ENCODE data around the gene SPATC1L.

The SPATC1L gene

DNA sequence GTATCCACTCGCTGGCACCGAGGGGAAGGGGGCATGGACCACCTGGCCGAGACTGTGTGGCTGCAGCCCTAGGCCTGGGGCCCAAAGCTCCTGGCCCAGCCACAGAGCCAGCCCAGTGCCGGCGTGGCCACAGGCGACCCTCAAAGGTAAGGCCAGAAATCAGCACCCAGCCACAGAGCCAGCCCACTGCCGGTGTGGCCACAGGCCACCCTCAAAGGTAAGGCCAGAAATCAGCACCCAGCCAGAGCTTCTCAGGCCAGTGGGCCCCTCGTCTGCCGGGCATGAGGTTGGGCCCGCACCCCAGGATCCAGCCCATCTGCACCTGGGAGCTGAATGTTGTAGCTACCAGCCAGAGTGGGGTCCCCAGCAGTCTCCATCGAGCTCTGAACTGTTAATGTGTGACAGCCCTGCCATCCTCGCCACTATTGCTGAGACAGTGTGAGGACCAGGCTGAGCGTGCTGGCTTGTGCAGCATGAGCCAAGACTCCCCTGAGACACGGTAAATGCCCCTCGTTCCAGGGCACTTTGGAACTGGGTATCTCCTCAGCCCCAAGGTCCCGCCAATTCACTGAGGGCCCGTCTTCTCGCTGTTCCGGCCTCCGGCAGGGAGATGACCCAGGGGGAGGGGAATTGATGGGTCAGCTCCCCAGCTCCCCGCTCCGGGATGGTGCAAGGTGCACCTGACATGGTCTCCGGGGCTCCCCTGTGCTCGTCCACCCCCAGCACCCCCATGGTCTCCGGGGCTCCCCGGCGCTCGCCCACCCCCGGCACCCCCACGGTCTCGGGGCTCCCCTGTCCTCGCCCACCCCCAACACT, 24.2 kb downstream of the SPATC1L start:
- TF ChIP-seq FOXP2 (optimal IDR thresholded peaks at IDR 0.05; ENCODE audit: borderline replicate concordance, extremely low read depth, extremely low read length, insufficient read depth) (no peak), SIN3A (IDR thresholded peaks at IDR 0.05; ENCODE audit: borderline replicate concordance, insufficient read depth, low read length) (no peak), POLR2AphosphoS5 (IDR thresholded peaks at IDR 0.05; ENCODE audit: low read depth, low read length) (no peak)
- TF ChIP-seq, protein P1, sequence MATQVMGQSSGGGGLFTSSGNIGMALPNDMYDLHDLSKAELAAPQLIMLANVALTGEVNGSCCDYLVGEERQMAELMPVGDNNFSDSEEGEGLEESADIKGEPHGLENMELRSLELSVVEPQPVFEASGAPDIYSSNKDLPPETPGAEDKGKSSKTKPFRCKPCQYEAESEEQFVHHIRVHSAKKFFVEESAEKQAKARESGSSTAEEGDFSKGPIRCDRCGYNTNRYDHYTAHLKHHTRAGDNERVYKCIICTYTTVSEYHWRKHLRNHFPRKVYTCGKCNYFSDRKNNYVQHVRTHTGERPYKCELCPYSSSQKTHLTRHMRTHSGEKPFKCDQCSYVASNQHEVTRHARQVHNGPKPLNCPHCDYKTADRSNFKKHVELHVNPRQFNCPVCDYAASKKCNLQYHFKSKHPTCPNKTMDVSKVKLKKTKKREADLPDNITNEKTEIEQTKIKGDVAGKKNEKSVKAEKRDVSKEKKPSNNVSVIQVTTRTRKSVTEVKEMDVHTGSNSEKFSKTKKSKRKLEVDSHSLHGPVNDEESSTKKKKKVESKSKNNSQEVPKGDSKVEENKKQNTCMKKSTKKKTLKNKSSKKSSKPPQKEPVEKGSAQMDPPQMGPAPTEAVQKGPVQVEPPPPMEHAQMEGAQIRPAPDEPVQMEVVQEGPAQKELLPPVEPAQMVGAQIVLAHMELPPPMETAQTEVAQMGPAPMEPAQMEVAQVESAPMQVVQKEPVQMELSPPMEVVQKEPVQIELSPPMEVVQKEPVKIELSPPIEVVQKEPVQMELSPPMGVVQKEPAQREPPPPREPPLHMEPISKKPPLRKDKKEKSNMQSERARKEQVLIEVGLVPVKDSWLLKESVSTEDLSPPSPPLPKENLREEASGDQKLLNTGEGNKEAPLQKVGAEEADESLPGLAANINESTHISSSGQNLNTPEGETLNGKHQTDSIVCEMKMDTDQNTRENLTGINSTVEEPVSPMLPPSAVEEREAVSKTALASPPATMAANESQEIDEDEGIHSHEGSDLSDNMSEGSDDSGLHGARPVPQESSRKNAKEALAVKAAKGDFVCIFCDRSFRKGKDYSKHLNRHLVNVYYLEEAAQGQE (IDR thresholded peaks at IDR 0.05; ENCODE audit: insufficient read depth in 1 of 2, low read depth in 2 of 2, low read length in 2 of 2): no peak

GRCh38 chr21:46159390-46159789, 24.9 kb downstream of the SPATC1L start:
- TF ChIP-seq POLR2AphosphoS5 (IDR thresholded peaks at IDR 0.05; ENCODE audit: low read depth, low read length): no peak
- TF ChIP-seq, protein P1 (IDR thresholded peaks at IDR 0.05; ENCODE audit: insufficient read depth in 1 of 2, low read depth in 2 of 2, low read length in 2 of 2): no peak
- no peak for TF ChIP-seq TAF1 (IDR thresholded peaks at IDR 0.05; ENCODE audit: borderline replicate concordance, insufficient read depth, low read length)
- no peak for TF ChIP-seq SIN3A (IDR thresholded peaks at IDR 0.05; ENCODE audit: borderline replicate concordance, insufficient read depth, low read length)
- TF ChIP-seq FOXP2 (optimal IDR thresholded peaks at IDR 0.05; ENCODE audit: borderline replicate concordance, extremely low read depth, extremely low read length, insufficient read depth): no peak

DNA sequence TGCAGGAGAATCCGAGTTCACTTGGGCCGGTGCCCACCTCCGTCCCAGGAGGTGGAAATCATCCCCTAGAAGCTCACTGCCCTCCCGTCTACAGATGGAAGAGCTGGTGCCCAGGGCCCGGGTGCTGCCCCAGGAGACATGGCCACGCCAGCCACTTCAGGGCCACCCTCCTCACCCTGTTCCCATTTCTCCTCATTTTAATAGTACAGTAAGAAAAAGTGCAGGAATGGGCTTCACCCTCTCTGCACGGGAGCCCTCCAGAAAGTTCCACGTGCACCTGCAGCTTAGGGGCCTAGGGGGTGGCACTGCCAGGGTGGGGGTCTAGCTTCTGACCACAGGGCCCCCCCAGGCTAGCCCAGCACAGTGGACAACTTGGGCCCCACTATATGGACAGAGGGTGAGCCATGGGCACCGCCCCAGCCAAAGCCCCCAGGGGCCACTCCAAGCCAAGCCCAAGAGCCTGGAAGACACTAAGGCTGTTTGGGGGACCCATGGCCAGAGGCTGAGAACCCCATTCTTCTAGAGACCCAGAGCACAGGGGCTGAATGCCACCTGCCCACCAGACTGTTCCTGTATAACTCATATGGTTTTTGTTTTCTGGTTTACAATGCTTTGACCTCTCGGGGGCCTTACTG, 25.5 kb downstream of the SPATC1L start:
- TF ChIP-seq SIN3A (IDR thresholded peaks at IDR 0.05; ENCODE audit: borderline replicate concordance, insufficient read depth, low read length): no peak

DNA sequence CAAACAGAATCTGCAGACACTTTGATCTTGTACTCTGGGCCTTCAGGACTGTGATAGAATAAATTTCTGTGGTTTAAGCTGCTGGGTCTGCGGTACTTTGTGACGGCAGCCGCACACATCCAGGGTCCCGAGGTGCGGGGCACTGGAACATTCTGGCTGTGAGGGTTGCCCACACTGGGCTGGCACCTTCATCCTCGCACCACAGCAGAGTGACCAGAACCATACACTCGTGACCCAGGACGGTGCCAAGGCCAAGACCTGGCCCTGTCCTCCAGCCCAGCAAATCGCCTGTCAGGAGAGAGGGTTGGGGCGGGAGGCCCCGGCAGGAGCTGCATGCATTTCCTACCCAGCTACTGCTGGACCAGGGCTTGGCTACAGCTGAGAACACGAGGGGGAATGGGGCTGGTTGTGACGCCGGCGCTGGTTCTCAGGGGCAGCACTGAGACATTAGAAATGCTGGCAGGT, 26.2 kb downstream of the SPATC1L start:
- TF ChIP-seq SIN3A (IDR thresholded peaks at IDR 0.05; ENCODE audit: borderline replicate concordance, insufficient read depth, low read length) (no peak), POLR2AphosphoS5 (IDR thresholded peaks at IDR 0.05; ENCODE audit: low read depth, low read length) (no peak), TAF1 (IDR thresholded peaks at IDR 0.05; ENCODE audit: borderline replicate concordance, insufficient read depth, low read length) (no peak), FOXP2 (optimal IDR thresholded peaks at IDR 0.05; ENCODE audit: borderline replicate concordance, extremely low read depth, extremely low read length, insufficient read depth) (no peak)
- TF ChIP-seq, protein P1 (IDR thresholded peaks at IDR 0.05; ENCODE audit: insufficient read depth in 1 of 2, low read depth in 2 of 2, low read length in 2 of 2): no peak

- TF ChIP-seq SIN3A (IDR thresholded peaks at IDR 0.05; ENCODE audit: borderline replicate concordance, insufficient read depth, low read length) (no peak), POLR2AphosphoS5 (IDR thresholded peaks at IDR 0.05; ENCODE audit: low read depth, low read length) (no peak), FOXP2 (optimal IDR thresholded peaks at IDR 0.05; ENCODE audit: borderline replicate concordance, extremely low read depth, extremely low read length, insufficient read depth) (no peak), TAF1 (IDR thresholded peaks at IDR 0.05; ENCODE audit: borderline replicate concordance, insufficient read depth, low read length) (no peak)
- TF ChIP-seq, protein P1 (IDR thresholded peaks at IDR 0.05; ENCODE audit: insufficient read depth in 1 of 2, low read depth in 2 of 2, low read length in 2 of 2): no peak
Observed at GRCh38 chr21:46157396-46157986, 26.8 kb downstream of the SPATC1L start.
